Kidney (tissue), 14 donors: ENCODE data around the gene TNNI3K. TPM values are rescaled to one million over a fixed set of nuclear protein-coding genes. Genes with fewer than 3 reads are reported as not detected.

Experiments used
- DNase-seq, 5 donors: peaks; one replicate each; pipeline ENCODE4 v3.0.0-alpha.2; 2013 to 2020
- FAIRE-seq: peaks from 2 replicates; lab custom pipeline; 2012; peaks lifted over from hg19 to GRCh38; lab: Jason Lieb, UNC
- H3K27ac ChIP-seq, 2 donors: one replicate each; pipeline ENCODE4 v1.7.0; 2013; ENCODE audit warnings: low read depth in 2 of 2, low read length in 2 of 2, inconsistent platforms in 1 of 2
- H3K27me3 ChIP-seq: one replicate; pipeline ENCODE4 v1.7.1; 2013; ENCODE audit warnings: low read length, inconsistent platforms; ENCODE audit not compliant: control insufficient read depth, insufficient read depth
- H3K36me3 ChIP-seq, 3 donors: one replicate each; pipeline versions ENCODE4 v1.7.0 to v1.7.1; 2013; ENCODE audit warnings: low read length in 3 of 3, control low read depth in 1 of 3, inconsistent platforms in 1 of 3; ENCODE audit not compliant: insufficient read depth in 3 of 3, control insufficient read depth in 2 of 3
- H3K4me1 ChIP-seq, 3 donors: one replicate each; pipeline versions ENCODE4 v1.7.0 to v1.7.1; 2013; ENCODE audit warnings: low read length in 3 of 3, inconsistent platforms in 1 of 3, low read depth in 1 of 3; ENCODE audit not compliant: control insufficient read depth in 2 of 3, insufficient read depth in 2 of 3
- H3K4me3 ChIP-seq, 3 donors: one replicate each; pipeline versions ENCODE4 v1.7.0 to v1.8.1; 2013; ENCODE audit warnings: low read length in 3 of 3, control low read depth in 1 of 3, inconsistent platforms in 1 of 3
- H3K9ac ChIP-seq, 3 donors: one replicate each; pipeline versions ENCODE4 v1.7.0 to v1.7.1; 2013; ENCODE audit warnings: low read length in 3 of 3, control low read depth in 1 of 3, inconsistent platforms in 1 of 3
- H3K9me3 ChIP-seq, 3 donors: one replicate each; pipeline versions ENCODE4 v1.7.0 to v1.7.1; 2013; ENCODE audit warnings: low read length in 3 of 3, control low read depth in 1 of 3, inconsistent platforms in 1 of 3; ENCODE audit not compliant: control insufficient read depth in 2 of 3, insufficient read depth in 1 of 3
- CTCF ChIP-seq: IDR thresholded peaks from 3 replicates; pipeline ENCODE4 v1.5.1; 2012; ENCODE audit warnings: mild to moderate bottlenecking, moderate library complexity, borderline replicate concordance; ENCODE audit not compliant: insufficient read depth; ENCODE audit errors: extremely low read depth
- intact Hi-C: fragments of 100-400 bp; cut with DNase I; formaldehyde crosslinking; loops from one replicate; pipeline ENCODE4 v1.11.1; 2022
- polyA plus RNA-seq: library from polyadenylated mRNA; stranded (reverse); fragments of 350-450 nt; fragmentation: Illumina TruSeq; extraction: RNeasy Lipid Tissue Mini Kit (QIAGEN cat#74804); gene quantifications from one replicate; pipeline ENCODE4 v1.2.3, GENCODE V29; 2014; ENCODE audit warnings: low read depth, low replicate concordance; ENCODE audit not compliant: insufficient read depth
- total RNA-seq: library from RNA; stranded (reverse); fragmentation: NEBNext Ultra II Directional; extraction: Animal tissue kit (Norgen Biotek cat#: 25700); gene quantifications from one replicate; pipeline ENCODE4 v1.2.1, GENCODE V29; 2021
- donor health status: control.
- donor health status: control.
- donor health status: control.
- donor health status: control.
- donor health status: control.
- donor health status: DM: yes; HTN: yes; CAD: no.
- donor health status: Normal renal cell carcinoma (clear cell type).

TNNI3K gene
- total and polyA plus RNA-seq, 2 donors from 2014 or later: 1.4 to 2.2 TPM

- Histone ChIP-seq H3K27me3 (no peaks in the 10 kb centered on the region), H3K36me3 (no peaks in the 10 kb centered on the region), H3K4me3 (no peak overlapping the region), H3K4me1 (no peaks in the 10 kb centered on the region), H3K9ac (no peak overlapping the region), H3K9me3 (no peaks in the 10 kb centered on the region), H3K27ac (no peak overlapping the region)
- no peak for FAIRE-seq
- intact Hi-C loops: no loop called here
- no peak for DNase-seq
- TF ChIP-seq CTCF: no peak
Observed at GRCh38 chr1:74388855-74389254, 153.7 kb downstream of the TNNI3K start.

GRCh38 chr1:74392186-74392585, 157.0 kb downstream of the TNNI3K start:
- FAIRE-seq (no peak), DNase-seq (no peak)
- TF ChIP-seq CTCF: no peak
- intact Hi-C loops: no loop called here
- Histone ChIP-seq H3K9me3 (no peaks in the 10 kb centered on the region), H3K4me3 (no peak overlapping the region), H3K4me1 (peaks cover 0 to 2% (median 0%) of the 10 kb centered on the region in 3 donors), H3K27ac (no peak overlapping the region), H3K9ac (no peak overlapping the region), H3K36me3 (no peaks in the 10 kb centered on the region), H3K27me3 (no peaks in the 10 kb centered on the region)

- DNase-seq (no peak), FAIRE-seq (no peak)
- H3K9me3 ChIP-seq: no peaks in the 10 kb centered on the region
Observed at GRCh38 chr1:74392840-74393239, 157.7 kb downstream of the TNNI3K start.

More at GRCh38 chr1:74392840-74393239, 157.7 kb downstream of the TNNI3K start:
- no peaks in the 10 kb centered on the region for H3K27me3 ChIP-seq
- TF ChIP-seq CTCF: no peak
- H3K4me3 ChIP-seq: no peak overlapping the region
- intact Hi-C loops: no loop called here
- H3K36me3 ChIP-seq: no peaks in the 10 kb centered on the region
- peaks cover 0 to 2% (median 0%) of the 10 kb centered on the region in 3 donors for H3K4me1 ChIP-seq
- no peak overlapping the region for H3K27ac ChIP-seq
- no peak overlapping the region for H3K9ac ChIP-seq
